Activated CD8-positive, alpha-beta memory T cell treated with anti-CD3 and anti-CD28 coated beads, Interleukin-2, amount 10 ng/mL, durations not matched to agents 7 days and 5 days (primary cell): ENCODE data around the gene SIK3. TPM values are rescaled to one million over a fixed set of nuclear protein-coding genes. Genes with fewer than 3 reads are reported as not detected.

Experiments
- ATAC-seq: fragments of 150-1000 bp; cut with Tn5 transposase; one replicate; pipeline ENCODE4 v1.10.0; 2021; ENCODE audit warnings: moderate library complexity
- CTCF ChIA-PET: fragments of 350-600 bp; sonication (Branson Sonifier 250); formaldehyde crosslinking; loops from one replicate; lab custom pipeline; 2021; ENCODE audit warnings: antibody characterized with exemption; lab: Charles Lee
- DNase-seq: peaks from one replicate; pipeline ENCODE4 v3.0.0-alpha.2; 2020
- H3K27ac Mint-ChIP-seq: one replicate; pipeline ENCODE4 v1.8.0; 2021; ENCODE audit warnings: mild to moderate bottlenecking, mixed read lengths
- H3K27me3 Mint-ChIP-seq: one replicate; pipeline ENCODE4 v1.8.0; 2021; ENCODE audit warnings: mixed read lengths
- H3K36me3 Mint-ChIP-seq: one replicate; pipeline ENCODE4 v1.8.0; 2021; ENCODE audit warnings: mild to moderate bottlenecking, mixed read lengths
- H3K4me1 Mint-ChIP-seq: one replicate; pipeline ENCODE4 v1.8.0; 2021; ENCODE audit warnings: mixed read lengths
- H3K4me3 Mint-ChIP-seq: one replicate; pipeline ENCODE4 v1.8.0; 2021; ENCODE audit warnings: mild to moderate bottlenecking, moderate library complexity, mixed read lengths
- H3K9me3 Mint-ChIP-seq: one replicate; pipeline ENCODE4 v1.8.0; 2022; ENCODE audit warnings: low read depth, mixed read lengths
- total RNA-seq, 2 experiments: library from RNA; stranded (reverse); gene quantifications; one replicate each; pipeline ENCODE4 v1.2.3, GENCODE V29; 2021

Gene SIK3
- total RNA-seq, 2 experiments from 2014 or later, result 31.0 to 38.3 TPM

GRCh38 chr11:116891746-116892145 is 206.5 kb downstream of the SIK3 start:
- Mint-ChIP-seq H3K4me1 (peaks cover 16% of the 10 kb centered on the region), H3K4me3 (no peak overlapping the region), H3K27me3 (no peaks in the 10 kb centered on the region)

GRCh38 chr11:116890607-116891006 is 207.6 kb downstream of the SIK3 start:
- Mint-ChIP-seq H3K27ac (peak overlapping the region; percentile 74), H3K4me3 (no peak overlapping the region), H3K36me3 (peaks cover 15% of the 10 kb centered on the region), H3K27me3 (no peaks in the 10 kb centered on the region), H3K9me3 (no peaks in the 10 kb centered on the region), H3K4me1 (peaks cover 16% of the 10 kb centered on the region)
- DNase-seq (no peak), ATAC-seq (no peak)
- CTCF ChIA-PET, result interaction anchor here (0.9 to 2.6 kb wide), 3 partner anchors 55 to 215 kb away, joined by 3 to 8 read pairs (median 3); partner anchors contain the start of gene APOA5

More at GRCh38 chr11:116891746-116892145, 206.5 kb downstream of the SIK3 start:
- CTCF ChIA-PET, result no interaction called here
- ATAC-seq (no peak), DNase-seq (no peak)
- Mint-ChIP-seq H3K36me3 (peaks cover 21% of the 10 kb centered on the region), H3K27ac (no peak overlapping the region), H3K9me3 (no peaks in the 10 kb centered on the region)

- peak overlapping the region; percentile 74 for H3K27ac Mint-ChIP-seq
- DNase-seq (peak; percentile 58), ATAC-seq (peak; percentile 85)
- H3K36me3 Mint-ChIP-seq, result peaks cover 15% of the 10 kb centered on the region
- H3K27me3 Mint-ChIP-seq, result no peaks in the 10 kb centered on the region
- CTCF ChIA-PET, result interaction anchor here (0.9 to 2.6 kb wide), 3 partner anchors 54 to 216 kb away, joined by 3 to 8 read pairs (median 3); partner anchors contain the start of gene APOA5
- H3K9me3 Mint-ChIP-seq, result no peaks in the 10 kb centered on the region
- no peak overlapping the region for H3K4me3 Mint-ChIP-seq
- H3K4me1 Mint-ChIP-seq, result peaks cover 16% of the 10 kb centered on the region
Measured at GRCh38 chr11:116890193-116890592, 208.0 kb downstream of the SIK3 start.

GRCh38 chr11:116888884-116889549 is 209.2 kb downstream of the SIK3 start:
- peaks cover 16% of the 10 kb centered on the region for H3K4me1 Mint-ChIP-seq
- H3K4me3 Mint-ChIP-seq, result no peak overlapping the region
- no peaks in the 10 kb centered on the region for H3K9me3 Mint-ChIP-seq
- CTCF ChIA-PET, result interaction anchor here (1.3 to 2.6 kb wide), 3 partner anchors 9 to 97 kb away, joined by 4 to 9 read pairs (median 8); partner anchors contain the start of gene APOA5
- no peak for ATAC-seq
- H3K27ac Mint-ChIP-seq, result no peak overlapping the region
- no peak for DNase-seq
- peaks cover 14% of the 10 kb centered on the region for H3K36me3 Mint-ChIP-seq
- no peaks in the 10 kb centered on the region for H3K27me3 Mint-ChIP-seq

GRCh38 chr11:116888024-116888423 is 210.2 kb downstream of the SIK3 start:
- ATAC-seq, result no peak
- CTCF ChIA-PET, result interaction anchor here (0.7 to 1.8 kb wide), 6 partner anchors 8 to 218 kb away, joined by 3 to 9 read pairs (median 4); partner anchors contain the start of gene APOA5
- Mint-ChIP-seq H3K36me3 (peaks cover 10% of the 10 kb centered on the region), H3K27me3 (no peaks in the 10 kb centered on the region), H3K4me1 (peaks cover 16% of the 10 kb centered on the region), H3K9me3 (no peaks in the 10 kb centered on the region), H3K27ac (no peak overlapping the region), H3K4me3 (no peak overlapping the region)
- no peak for DNase-seq

- H3K27me3 Mint-ChIP-seq, result no peaks in the 10 kb centered on the region
- peaks cover 7% of the 10 kb centered on the region for H3K36me3 Mint-ChIP-seq
- no peak for DNase-seq
- H3K4me3 Mint-ChIP-seq, result no peak overlapping the region
- H3K27ac Mint-ChIP-seq, result no peak overlapping the region
- CTCF ChIA-PET, result interaction anchor here (1.6 to 1.9 kb wide), 2 partner anchors 50 to 220 kb away, joined by 4 to 6 read pairs; no protein-coding TSS in a partner anchor
- ATAC-seq, result no peak
- H3K4me1 Mint-ChIP-seq, result peaks cover 18% of the 10 kb centered on the region
- H3K9me3 Mint-ChIP-seq, result no peaks in the 10 kb centered on the region
Measured at GRCh38 chr11:116885951-116886655, 212.1 kb downstream of the SIK3 start.

- Mint-ChIP-seq H3K4me3 (no peak overlapping the region), H3K36me3 (peaks cover 4% of the 10 kb centered on the region), H3K27ac (no peak overlapping the region), H3K9me3 (no peaks in the 10 kb centered on the region), H3K27me3 (no peaks in the 10 kb centered on the region), H3K4me1 (peaks cover 9% of the 10 kb centered on the region)
- DNase-seq (no peak), ATAC-seq (no peak)
- CTCF ChIA-PET, result interaction anchor here (1.2 to 5.2 kb wide), 2 partner anchors 43 to 224 kb away, joined by 3 to 49 read pairs; no protein-coding TSS in a partner anchor
Measured at GRCh38 chr11:116882386-116882785, 215.8 kb downstream of the SIK3 start.

GRCh38 chr11:116881143-116881542 is 217.1 kb downstream of the SIK3 start:
- Mint-ChIP-seq H3K9me3 (no peaks in the 10 kb centered on the region), H3K4me1 (peaks cover 9% of the 10 kb centered on the region), H3K27ac (no peak overlapping the region), H3K4me3 (no peak overlapping the region), H3K36me3 (peaks cover 4% of the 10 kb centered on the region), H3K27me3 (no peaks in the 10 kb centered on the region)
- ATAC-seq (no peak), DNase-seq (no peak)
- CTCF ChIA-PET, result interaction anchor here (1.3 to 5.2 kb wide), 5 partner anchors 26 to 225 kb away, joined by 3 to 49 read pairs (median 13); partner anchors contain the start of gene APOA5

- Mint-ChIP-seq H3K36me3 (peaks cover 5% of the 10 kb centered on the region), H3K4me1 (peaks cover 9% of the 10 kb centered on the region), H3K9me3 (no peaks in the 10 kb centered on the region), H3K27ac (no peak overlapping the region), H3K4me3 (no peak overlapping the region), H3K27me3 (no peaks in the 10 kb centered on the region)
- CTCF ChIA-PET, result interaction anchor here (0.5 to 5.2 kb wide), 25 partner anchors 8 to 347 kb away, joined by 3 to 49 read pairs (median 4); partner anchors contain the start of genes APOA5 and SIK3
- DNase-seq (no peak), ATAC-seq (peak; percentile 86)
Measured at GRCh38 chr11:116879800-116880625, 218.2 kb downstream of the SIK3 start.

GRCh38 chr11:116876656-116877055 is 221.6 kb downstream of the SIK3 start:
- ATAC-seq (no peak), DNase-seq (no peak)
- CTCF ChIA-PET, result interaction anchor here (0.8 to 1.3 kb wide), 3 partner anchors 11 to 230 kb away, joined by 3 read pairs; no protein-coding TSS in a partner anchor
- H3K36me3 Mint-ChIP-seq, result peaks cover 16% of the 10 kb centered on the region
- H3K4me1 Mint-ChIP-seq, result peaks cover 5% of the 10 kb centered on the region
- H3K4me3 Mint-ChIP-seq, result no peak overlapping the region
- no peaks in the 10 kb centered on the region for H3K9me3 Mint-ChIP-seq
- H3K27me3 Mint-ChIP-seq, result no peaks in the 10 kb centered on the region
- H3K27ac Mint-ChIP-seq, result no peak overlapping the region

- Mint-ChIP-seq H3K4me3 (no peak overlapping the region), H3K4me1 (peaks cover 17% of the 10 kb centered on the region), H3K27me3 (no peaks in the 10 kb centered on the region), H3K36me3 (peaks cover 23% of the 10 kb centered on the region), H3K27ac (no peak overlapping the region), H3K9me3 (no peaks in the 10 kb centered on the region)
- CTCF ChIA-PET, result no interaction called here
- ATAC-seq, result no peak
- DNase-seq, result no peak
Measured at GRCh38 chr11:116875194-116875593, 223.0 kb downstream of the SIK3 start.

- peaks cover 29% of the 10 kb centered on the region for H3K36me3 Mint-ChIP-seq
- no peaks in the 10 kb centered on the region for H3K9me3 Mint-ChIP-seq
- no peak for DNase-seq
- H3K27ac Mint-ChIP-seq, result no peak overlapping the region
- ATAC-seq, result no peak
- CTCF ChIA-PET, result no interaction called here
- peaks cover 22% of the 10 kb centered on the region for H3K4me1 Mint-ChIP-seq
- H3K4me3 Mint-ChIP-seq, result no peak overlapping the region
- no peaks in the 10 kb centered on the region for H3K27me3 Mint-ChIP-seq
Measured at GRCh38 chr11:116874251-116874650, 224.0 kb downstream of the SIK3 start.
